ENCODE measurements around the gene LMO1. TPM values are rescaled to one million over a fixed set of nuclear protein-coding genes. Genes with fewer than 3 reads are reported as not detected.
A peak's percentile ranks its signal among the peaks of the same experiment; 100 is the strongest.

Gene LMO1
- total RNA-seq (not detected), polyA plus RNA-seq (not detected)

DNA sequence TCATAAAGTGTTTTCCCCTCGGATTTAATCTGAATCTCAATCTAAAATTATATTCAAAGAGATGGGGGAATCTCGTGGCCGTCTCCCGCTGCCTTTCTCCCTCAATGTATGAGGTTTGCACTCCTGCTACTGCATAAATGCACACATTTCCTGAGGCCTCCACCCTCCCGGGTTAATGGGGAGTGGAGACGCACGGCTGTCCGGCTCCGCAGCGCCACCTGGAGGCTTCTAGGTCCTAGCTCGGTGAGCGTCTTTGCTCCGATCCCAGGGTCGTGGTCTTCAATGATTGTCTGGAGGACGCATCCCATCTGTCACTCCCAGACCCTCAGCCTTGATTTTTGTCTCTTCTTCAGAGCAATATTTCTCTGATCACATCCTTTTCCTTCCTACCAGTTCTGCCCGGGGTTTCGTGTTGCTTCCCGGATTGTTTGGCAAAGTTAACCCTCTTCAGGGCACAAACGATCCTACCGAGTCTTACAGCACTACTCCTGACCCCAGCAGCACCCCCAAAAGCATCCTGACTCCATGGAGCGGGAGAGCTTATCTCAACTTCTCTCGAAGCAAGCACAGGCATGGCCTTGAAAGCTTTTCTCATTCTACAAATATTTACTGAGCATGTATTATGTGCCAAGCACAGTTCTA lies at the start of gene LMO1:
Gene LMO1, minus strand, starts transcription at position 110 of the 642 bp plus-strand sequence. CDS start 516 bp downstream, outside the sequence.
- peak; percentile 82 for DNase-seq (ENCODE audit: low spot score)
- Histone ChIP-seq H3K36me3 (ENCODE audit: control insufficient read depth in 4 of 4, insufficient read depth in 3 of 4, low read depth in 1 of 4, low read length in 3 of 4) (no peaks in the 10 kb centered on the region), H3K4me1 (ENCODE audit: control insufficient read depth in 4 of 4, insufficient read depth in 4 of 4, low read length in 3 of 4) (peaks cover 6 to 33% (median 18%) of the 10 kb centered on the region in 4 donors), H3K27ac (ENCODE audit: low read depth in 1 of 2, low read length in 2 of 2) (no peak within 1 kb of the TSS), H3K4me3 (ENCODE audit: low read depth in 1 of 3, low read length in 3 of 3) (peak within 1 kb of the TSS in 2 of 3 donors; percentile 1 to 49), H3K9ac (ENCODE audit: low read depth in 1 of 2, low read length in 2 of 2) (no peak within 1 kb of the TSS), H3K9me3 (ENCODE audit: control insufficient read depth in 4 of 4, low read length in 3 of 4) (no peaks in the 10 kb centered on the region), H3K27me3 (ENCODE audit: control insufficient read depth in 4 of 4, insufficient read depth in 4 of 4, low read length in 3 of 4) (peaks cover 8 to 28% (median 14%) of the 10 kb centered on the region in 4 donors)
- TF ChIP-seq RAD21 (IDR thresholded peaks at IDR 0.05) (peak; percentile 71 to 77), CTCF (IDR thresholded peaks at IDR 0.05; ENCODE audit: low read depth, low read length, missing input control) (peak; percentile 66)
- TF ChIP-seq, protein P1, sequence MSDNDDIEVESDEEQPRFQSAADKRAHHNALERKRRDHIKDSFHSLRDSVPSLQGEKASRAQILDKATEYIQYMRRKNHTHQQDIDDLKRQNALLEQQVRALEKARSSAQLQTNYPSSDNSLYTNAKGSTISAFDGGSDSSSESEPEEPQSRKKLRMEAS (IDR thresholded peaks at IDR 0.05): no peak
- WGBS: 2% methylated on average over 22 of the region's 22 CpGs

- TF ChIP-seq, protein P1 (IDR thresholded peaks at IDR 0.05): no peak
- TF ChIP-seq REST (IDR thresholded peaks at IDR 0.05): no peak
- H3K27me3 ChIP-seq (ENCODE audit: control insufficient read depth in 4 of 4, insufficient read depth in 4 of 4, low read length in 3 of 4): peaks cover 0 to 5% (median 0%) of the 10 kb centered on the region in 4 donors
- H3K4me1 ChIP-seq (ENCODE audit: control insufficient read depth in 4 of 4, insufficient read depth in 4 of 4, low read length in 3 of 4): no peaks in the 10 kb centered on the region
- no peak for DNase-seq (ENCODE audit: low spot score)
- H3K27ac ChIP-seq (ENCODE audit: low read depth in 1 of 2, low read length in 2 of 2): no peak overlapping the region
- H3K4me3 ChIP-seq (ENCODE audit: low read depth in 1 of 3, low read length in 3 of 3): no peak overlapping the region
- H3K9ac ChIP-seq (ENCODE audit: low read depth in 1 of 2, low read length in 2 of 2): no peak overlapping the region
- H3K36me3 ChIP-seq (ENCODE audit: control insufficient read depth in 4 of 4, insufficient read depth in 3 of 4, low read depth in 1 of 4, low read length in 3 of 4): no peaks in the 10 kb centered on the region
- no peaks in the 10 kb centered on the region for H3K9me3 ChIP-seq (ENCODE audit: control insufficient read depth in 4 of 4, low read length in 3 of 4)
- WGBS: 85% methylated on average over 10 of the region's 10 CpGs
Measured at GRCh38 chr11:8312986-8313385, 49.3 kb upstream of the LMO1 start.

DNA sequence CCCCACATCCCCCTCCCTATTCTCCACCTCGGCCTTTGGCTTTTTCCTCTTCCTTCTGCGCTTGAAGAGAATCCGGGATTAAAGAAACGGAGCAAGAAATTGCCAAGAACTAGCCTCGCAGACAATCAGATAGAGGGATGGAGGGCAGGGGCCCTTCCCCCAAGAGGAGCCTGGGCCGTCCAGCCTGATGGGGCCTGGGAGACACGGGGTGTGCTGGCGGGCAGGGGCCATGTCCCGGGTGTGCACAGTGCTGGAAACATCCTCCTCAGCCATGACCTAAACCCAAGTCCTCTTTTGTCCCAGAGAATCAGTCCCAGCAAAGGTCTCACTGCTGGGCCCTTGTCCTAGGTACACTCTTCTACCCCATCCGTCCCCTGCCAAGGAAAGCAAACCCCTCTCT lies 47.7 kb upstream of the LMO1 start:
- no peak for DNase-seq (ENCODE audit: low spot score)
- peaks cover 0 to 5% (median 0%) of the 10 kb centered on the region in 4 donors for H3K27me3 ChIP-seq (ENCODE audit: control insufficient read depth in 4 of 4, insufficient read depth in 4 of 4, low read length in 3 of 4)
- H3K9ac ChIP-seq (ENCODE audit: low read depth in 1 of 2, low read length in 2 of 2): no peak overlapping the region
- TF ChIP-seq SP1 (IDR thresholded peaks at IDR 0.05) (no peak), HNF4G (IDR thresholded peaks at IDR 0.05) (no peak), GABPA (IDR thresholded peaks at IDR 0.05 in 1 of 2, conservative IDR thresholded peaks at IDR 0.05 in 1 of 2) (no peak), CTCF (IDR thresholded peaks at IDR 0.05; ENCODE audit: low read depth, low read length, missing input control) (no peak), YY1 (IDR thresholded peaks at IDR 0.05) (no peak), ATF3 (IDR thresholded peaks at IDR 0.05) (no peak), FOXA2 (IDR thresholded peaks at IDR 0.05) (no peak), REST (IDR thresholded peaks at IDR 0.05) (no peak)
- TF ChIP-seq, protein P1 (IDR thresholded peaks at IDR 0.05): no peak
- no peak overlapping the region for H3K27ac ChIP-seq (ENCODE audit: low read depth in 1 of 2, low read length in 2 of 2)
- no peaks in the 10 kb centered on the region for H3K4me1 ChIP-seq (ENCODE audit: control insufficient read depth in 4 of 4, insufficient read depth in 4 of 4, low read length in 3 of 4)
- no peaks in the 10 kb centered on the region for H3K9me3 ChIP-seq (ENCODE audit: control insufficient read depth in 4 of 4, low read length in 3 of 4)
- 77% methylated on average over 10 of the region's 10 CpGs for WGBS
- no peaks in the 10 kb centered on the region for H3K36me3 ChIP-seq (ENCODE audit: control insufficient read depth in 4 of 4, insufficient read depth in 3 of 4, low read depth in 1 of 4, low read length in 3 of 4)
- H3K4me3 ChIP-seq (ENCODE audit: low read depth in 1 of 3, low read length in 3 of 3): no peak overlapping the region
